Measurements from ENCODE around the gene GARS1. TPM values are rescaled to one million over a fixed set of nuclear protein-coding genes. Genes with fewer than 3 reads are reported as not detected.

The GARS1 gene
- total RNA-seq, 1 experiment from 2014 or later: 139 TPM

- no peak overlapping the region for H3K27ac ChIP-seq
- no peak for DNase-seq
- H3K9me3 ChIP-seq (replicated peaks): no peaks in the 10 kb centered on the region
- no peaks in the 10 kb centered on the region for H3K36me3 ChIP-seq
- H3K4me1 ChIP-seq: peaks cover 17% of the 10 kb centered on the region
- no peak overlapping the region for H3K4me3 ChIP-seq
- H3K27me3 ChIP-seq: no peaks in the 10 kb centered on the region; the same call in 1 of the 2 replicates
Measured at GRCh38 chr7:30662431-30662939, 67.8 kb downstream of the GARS1 start.

- no peak overlapping the region for H3K27ac ChIP-seq
- peaks cover 17% of the 10 kb centered on the region for H3K4me1 ChIP-seq
- no peaks in the 10 kb centered on the region; the same call in 1 of the 2 replicates for H3K27me3 ChIP-seq
- DNase-seq: no peak
- no peaks in the 10 kb centered on the region for H3K9me3 ChIP-seq (replicated peaks)
- no peak overlapping the region for H3K4me3 ChIP-seq
- H3K36me3 ChIP-seq: no peaks in the 10 kb centered on the region
Measured at GRCh38 chr7:30663414-30663813, 68.7 kb downstream of the GARS1 start.

GRCh38 chr7:30664184-30664885 is 69.7 kb downstream of the GARS1 start:
- Histone ChIP-seq H3K27ac (no peak overlapping the region), H3K9me3 (replicated peaks) (no peaks in the 10 kb centered on the region), H3K4me3 (no peak overlapping the region), H3K27me3 (no peaks in the 10 kb centered on the region; the same call in 1 of the 2 replicates), H3K36me3 (no peaks in the 10 kb centered on the region), H3K4me1 (peaks cover 14% of the 10 kb centered on the region)
- no peak for DNase-seq

GRCh38 chr7:30665043-30665442 is 70.4 kb downstream of the GARS1 start:
- Histone ChIP-seq H3K4me3 (no peak overlapping the region), H3K27ac (no peak overlapping the region), H3K36me3 (no peaks in the 10 kb centered on the region), H3K4me1 (peaks cover 7% of the 10 kb centered on the region; the same call in 1 of the 2 replicates), H3K9me3 (replicated peaks) (no peaks in the 10 kb centered on the region), H3K27me3 (no peaks in the 10 kb centered on the region; the same call in 1 of the 2 replicates)
- DNase-seq: no peak

- no peaks in the 10 kb centered on the region for H3K36me3 ChIP-seq
- H3K27me3 ChIP-seq: no peaks in the 10 kb centered on the region; the same call in 1 of the 2 replicates
- 0 out of 2 replicates have a peak, but pooled peaks cover 5% of the 10 kb centered on the region for H3K4me1 ChIP-seq
- DNase-seq: no peak
- H3K4me3 ChIP-seq: no peak overlapping the region
- no peaks in the 10 kb centered on the region for H3K9me3 ChIP-seq (replicated peaks)
- H3K27ac ChIP-seq: no peak overlapping the region
Measured at GRCh38 chr7:30665449-30665848, 70.8 kb downstream of the GARS1 start.

- Histone ChIP-seq H3K27me3 (no peaks in the 10 kb centered on the region), H3K4me1 (no peaks in the 10 kb centered on the region), H3K9me3 (replicated peaks) (no peaks in the 10 kb centered on the region), H3K36me3 (no peaks in the 10 kb centered on the region), H3K4me3 (no peak overlapping the region), H3K27ac (no peak overlapping the region)
- no peak for DNase-seq
Measured at GRCh38 chr7:30667172-30667571, 72.5 kb downstream of the GARS1 start.

GRCh38 chr7:30668102-30668501 is 73.4 kb downstream of the GARS1 start:
- Histone ChIP-seq H3K27me3 (no peaks in the 10 kb centered on the region), H3K4me3 (no peak overlapping the region), H3K9me3 (replicated peaks) (no peaks in the 10 kb centered on the region), H3K36me3 (no peaks in the 10 kb centered on the region), H3K4me1 (no peaks in the 10 kb centered on the region), H3K27ac (no peak overlapping the region)
- no peak for DNase-seq

- no peaks in the 10 kb centered on the region for H3K4me1 ChIP-seq
- H3K27ac ChIP-seq: no peak overlapping the region
- DNase-seq: peak; percentile 86 to 92
- H3K27me3 ChIP-seq: no peaks in the 10 kb centered on the region
- H3K9me3 ChIP-seq (replicated peaks): no peaks in the 10 kb centered on the region
- no peak overlapping the region for H3K4me3 ChIP-seq
- H3K36me3 ChIP-seq: no peaks in the 10 kb centered on the region
Measured at GRCh38 chr7:30671793-30672465, 77.3 kb downstream of the GARS1 start.

- H3K27ac ChIP-seq: no peak overlapping the region
- H3K27me3 ChIP-seq: no peaks in the 10 kb centered on the region
- no peaks in the 10 kb centered on the region for H3K9me3 ChIP-seq (replicated peaks)
- no peaks in the 10 kb centered on the region for H3K4me1 ChIP-seq
- H3K36me3 ChIP-seq: no peaks in the 10 kb centered on the region
- DNase-seq: peak in 1 of 2 experiments; percentile 53
- no peak overlapping the region for H3K4me3 ChIP-seq
Measured at GRCh38 chr7:30674420-30674819, 79.7 kb downstream of the GARS1 start.

GRCh38 chr7:30674876-30675275 is 80.2 kb downstream of the GARS1 start:
- Histone ChIP-seq H3K27ac (no peak overlapping the region), H3K4me3 (no peak overlapping the region), H3K9me3 (replicated peaks) (no peaks in the 10 kb centered on the region), H3K27me3 (no peaks in the 10 kb centered on the region), H3K36me3 (no peaks in the 10 kb centered on the region), H3K4me1 (no peaks in the 10 kb centered on the region)
- no peak for DNase-seq

GRCh38 chr7:30678805-30679204 is 84.1 kb downstream of the GARS1 start:
- no peaks in the 10 kb centered on the region for H3K27me3 ChIP-seq
- H3K9me3 ChIP-seq (replicated peaks): no peaks in the 10 kb centered on the region
- no peak for DNase-seq
- no peaks in the 10 kb centered on the region for H3K4me1 ChIP-seq
- no peaks in the 10 kb centered on the region for H3K36me3 ChIP-seq
- no peak overlapping the region for H3K4me3 ChIP-seq
- no peak overlapping the region for H3K27ac ChIP-seq

GRCh38 chr7:30679664-30680063 is 85.0 kb downstream of the GARS1 start:
- no peaks in the 10 kb centered on the region for H3K27me3 ChIP-seq

GRCh38 chr7:30681331-30681797 is 86.7 kb downstream of the GARS1 start:
- Histone ChIP-seq H3K27me3 (no peaks in the 10 kb centered on the region), H3K4me1 (no peaks in the 10 kb centered on the region), H3K9me3 (replicated peaks) (no peaks in the 10 kb centered on the region), H3K36me3 (no peaks in the 10 kb centered on the region), H3K4me3 (no peak overlapping the region), H3K27ac (no peak overlapping the region)
- DNase-seq: no peak

More at GRCh38 chr7:30679664-30680063, 85.0 kb downstream of the GARS1 start:
- DNase-seq: no peak
- Histone ChIP-seq H3K9me3 (replicated peaks) (no peaks in the 10 kb centered on the region), H3K36me3 (no peaks in the 10 kb centered on the region), H3K4me1 (no peaks in the 10 kb centered on the region), H3K27ac (no peak overlapping the region), H3K4me3 (no peak overlapping the region)

GRCh38 chr7:30681815-30682211 is 87.1 kb downstream of the GARS1 start:
- H3K4me3 ChIP-seq: no peak overlapping the region
- H3K36me3 ChIP-seq: no peaks in the 10 kb centered on the region
- H3K4me1 ChIP-seq: no peaks in the 10 kb centered on the region
- DNase-seq: no peak
- no peaks in the 10 kb centered on the region for H3K9me3 ChIP-seq (replicated peaks)
- H3K27me3 ChIP-seq: no peaks in the 10 kb centered on the region
- H3K27ac ChIP-seq: no peak overlapping the region
